K562 (cell line): ENCODE data around the gene FOXM1. TPM values are rescaled to one million over a fixed set of nuclear protein-coding genes. Genes with fewer than 3 reads are reported as not detected.
A peak's percentile ranks its signal among the peaks of the same experiment; 100 is the strongest.

Experiments
- BRD4 ChIP-seq: fragments of 200-600 bp; sonication (generic); IDR thresholded peaks from 2 replicates; pipeline ENCODE4 v1.6.1; 2017; ENCODE audit warnings: inconsistent platforms
- FOXA1 ChIP-seq: fragments of 450-650 bp; IDR thresholded peaks from 2 replicates; pipeline ENCODE4 v1.6.1; 2016; ENCODE audit warnings: mild to moderate bottlenecking, borderline replicate concordance
- GATAD2B ChIP-seq: fragments of 450-650 bp; IDR thresholded peaks from 2 replicates; pipeline ENCODE4 v1.6.1; 2017; ENCODE audit warnings: mild to moderate bottlenecking, borderline replicate concordance
- KLF6 ChIP-seq: fragments of 250-450 bp; sonication (Bioruptor Pico); IDR thresholded peaks from 2 replicates; pipeline ENCODE4 v1.4.0; 2020; ENCODE audit warnings: mild to moderate bottlenecking, moderate library complexity, borderline replicate concordance
- MAZ ChIP-seq, 2 experiments: fragments of 450-650 bp in 1 of 2; sonication (generic) in 1 of 2; formaldehyde crosslinking; IDR thresholded peaks in 1 of 2; conservative IDR thresholded peaks in 1 of 2; 2 replicates each; pipeline versions ENCODE4 v1.4.0 to v1.5.0; 2020; ENCODE audit warnings: mild to moderate bottlenecking in 1 of 2, missing genetic modification reagents in 1 of 2
- NR2F6 ChIP-seq: fragments of 450-650 bp; formaldehyde crosslinking; IDR thresholded peaks from 2 replicates; pipeline ENCODE4 v1.4.0; 2020; ENCODE audit warnings: mild to moderate bottlenecking
- PHF20 ChIP-seq: fragments of 450-650 bp; IDR thresholded peaks from 2 replicates; pipeline ENCODE4 v1.6.1; 2018; ENCODE audit not compliant: partially characterized antibody
- PTBP1 ChIP-seq: fragments of 200-400 bp; formaldehyde crosslinking; IDR thresholded peaks from 2 replicates; pipeline ENCODE4 v1.6.1; 2017; ENCODE audit warnings: low read depth, low read length
- PTTG1 ChIP-seq: fragments of 450-650 bp; IDR thresholded peaks from 2 replicates; pipeline ENCODE4 v1.6.1; 2016; ENCODE audit warnings: low read depth, mild to moderate bottlenecking, missing genetic modification characterization, missing compliant biosample characterization
- RAD51 ChIP-seq: fragments of 450-650 bp; IDR thresholded peaks from 2 replicates; pipeline ENCODE4 v1.7.1; 2016; ENCODE audit warnings: low read depth, mild to moderate bottlenecking, borderline replicate concordance
- SRSF7 ChIP-seq: fragments of 200-400 bp; formaldehyde crosslinking; optimal IDR thresholded peaks from 2 replicates; pipeline ENCODE3; 2017; ENCODE audit warnings: mild to moderate bottlenecking, low read depth, low read length
- ZKSCAN8 ChIP-seq: fragments of 200-800 bp; sonication (Bioruptor generic); IDR thresholded peaks from 2 replicates; pipeline ENCODE4 v1.6.1; 2016; ENCODE audit warnings: missing genetic modification characterization, missing compliant biosample characterization
- ZNF121 ChIP-seq: sonication (generic); formaldehyde crosslinking; conservative IDR thresholded peaks from 2 replicates; pipeline ENCODE4 v1.8.0; 2022; ENCODE audit warnings: missing genetic modification reagents
- ZNF133 ChIP-seq: fragments of 250-450 bp; sonication (Bioruptor Pico); IDR thresholded peaks from 2 replicates; pipeline ENCODE4 v1.4.0; 2020; ENCODE audit warnings: mild to moderate bottlenecking
- ZNF146 ChIP-seq: IDR thresholded peaks from one replicate; pipeline ENCODE4 v1.6.1; 2018; ENCODE audit warnings: missing compliant biosample characterization; ENCODE audit not compliant: unreplicated experiment
- ZNF174 ChIP-seq: fragments of 250-450 bp; sonication (Bioruptor Pico); IDR thresholded peaks from 2 replicates; pipeline ENCODE4 v1.4.0; 2020; ENCODE audit warnings: mild to moderate bottlenecking
- ZNF224 ChIP-seq: sonication (generic); formaldehyde crosslinking; IDR thresholded peaks from 2 replicates; pipeline ENCODE4 v1.8.0; 2022; ENCODE audit warnings: mild to moderate bottlenecking, missing genetic modification reagents
- ZNF445 ChIP-seq: fragments of 250-450 bp; sonication (Bioruptor Pico); IDR thresholded peaks from 2 replicates; pipeline ENCODE4 v1.4.0; 2020; ENCODE audit warnings: low read depth, mild to moderate bottlenecking, moderate library complexity
- ZNF586 ChIP-seq: fragments of 450-650 bp; formaldehyde crosslinking; conservative IDR thresholded peaks from 2 replicates; pipeline ENCODE4 v1.4.0; 2020; ENCODE audit warnings: mild to moderate bottlenecking, moderate library complexity
- ZNF778 ChIP-seq: fragments of 450-650 bp; formaldehyde crosslinking; IDR thresholded peaks from 2 replicates; pipeline ENCODE4 v1.4.0; 2020; ENCODE audit warnings: mild to moderate bottlenecking, moderate library complexity
- polyA plus RNA-seq, 8 experiments: library from polyadenylated mRNA; depleted of rRNA in 4 of 8; stranded (reverse) in 5 of 8; unstranded in 3 of 8; fragments of >200 nt; fragmentation: Nextera tagmentation in 2 of 8; fragmentation: Illumina TruSeq in 1 of 8; extraction: Ambion mirVana in 2 of 8; extraction: Trizol in 1 of 8; gene quantifications; 2 replicates each; pipeline versions ENCODE4 v1.2.1 to v1.2.3, GENCODE V29; 2011 to 2014; ENCODE audit warnings: inconsistent platforms in 1 of 8, missing spikeins in 1 of 8
- total RNA-seq, 7 experiments: library from RNA; depleted of rRNA in 6 of 7; stranded (reverse); fragments of >200 nt in 6 of 7; fragmentation: Illumina TruSeq in 2 of 7; extraction: Trizol in 2 of 7; gene quantifications; 2 replicates each; pipeline versions ENCODE4 v1.2.1 to v1.2.3, GENCODE V29; 2011 to 2021; ENCODE audit warnings: low replicate concordance in 1 of 7
- TF ChIP-seq, protein P1 (sequence below): sonication (generic); formaldehyde crosslinking; IDR thresholded peaks from 2 replicates; pipeline ENCODE4 v1.8.0; 2022; ENCODE audit warnings: mild to moderate bottlenecking, missing genetic modification reagents
- TF ChIP-seq, protein P2 (sequence below): fragments of 250-450 bp; sonication (Bioruptor Pico); IDR thresholded peaks from 2 replicates; pipeline ENCODE4 v1.9.0; 2021; ENCODE audit warnings: mild to moderate bottlenecking
- TF ChIP-seq, protein P3 (sequence below): fragments of 450-650 bp; formaldehyde crosslinking; IDR thresholded peaks from 2 replicates; pipeline ENCODE4 v1.4.0; 2022; ENCODE audit warnings: missing genetic modification characterization
- TF ChIP-seq, protein P4 (sequence below): fragments of 250-450 bp; sonication (Bioruptor Pico); IDR thresholded peaks from 2 replicates; pipeline ENCODE4 v1.4.0; 2020; ENCODE audit warnings: borderline replicate concordance
- TF ChIP-seq, protein P5 (sequence below): fragments of 450-650 bp; formaldehyde crosslinking; IDR thresholded peaks from 2 replicates; pipeline ENCODE4 v1.4.0; 2020; ENCODE audit warnings: mild to moderate bottlenecking

The FOXM1 gene
- total and polyA plus RNA-seq, 9 of the 15 experiments (the other 6 are each of a cell fraction or from before 2014, with no cell fraction given), result 8.9 to 46.9 (median 17.2) TPM

DNA sequence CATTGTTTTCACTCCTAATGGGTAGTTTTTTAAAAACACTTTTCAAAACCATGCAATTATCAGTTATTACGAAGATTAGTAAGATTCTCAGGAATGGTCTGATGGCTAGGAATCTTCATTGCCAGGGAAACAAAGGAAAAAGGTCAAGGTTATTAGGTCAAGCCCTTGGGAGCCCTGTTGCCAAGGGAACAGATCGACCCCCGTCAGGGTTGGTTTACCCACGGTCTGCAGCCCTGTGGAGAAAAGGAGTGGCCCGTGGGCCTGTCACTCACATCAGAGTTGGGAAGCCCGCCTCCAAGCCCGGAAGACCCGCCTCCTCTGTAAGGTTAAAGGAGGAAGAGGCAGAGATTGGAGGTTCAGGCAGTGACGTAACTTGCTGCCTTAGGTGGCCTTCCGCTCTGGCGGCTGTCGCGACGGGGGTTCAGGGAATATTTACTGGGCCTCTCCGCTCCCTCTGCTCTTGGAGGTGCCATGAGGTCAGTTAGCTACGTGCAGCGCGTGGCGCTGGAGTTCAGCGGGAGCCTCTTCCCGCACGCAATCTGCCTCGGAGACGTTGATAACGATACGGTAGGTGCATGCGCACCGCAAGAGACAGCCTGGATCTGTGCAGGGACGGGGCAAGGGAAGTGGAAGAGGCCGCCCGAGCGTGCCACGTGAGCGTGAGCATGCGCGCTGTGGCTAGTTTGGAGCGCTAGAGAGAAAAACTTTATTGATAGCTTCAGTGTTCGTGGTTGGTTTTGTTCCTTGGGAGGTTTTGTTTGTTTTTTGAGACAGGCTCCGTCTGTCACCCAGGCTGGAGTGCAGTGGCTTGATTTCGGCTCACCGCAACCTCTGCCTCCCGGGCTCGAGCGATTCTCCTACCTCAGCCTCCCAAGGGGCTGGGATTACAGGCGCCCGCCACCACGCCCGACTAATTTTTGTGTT, 64.4 kb downstream of the FOXM1 start, which contains the start of gene ITFG2 (continued):
- TF ChIP-seq PTBP1 (no peak), ZKSCAN8 (CRISPR knock-in tag) (no peak), ZNF586 (CRISPR knock-in tag) (no peak), ZNF445 (CRISPR knock-in tag) (no peak), BRD4 (no peak), NR2F6 (CRISPR knock-in tag) (no peak), ZNF174 (CRISPR knock-in tag) (no peak), PHF20 (peak; percentile 91), KLF6 (CRISPR knock-in tag) (no peak), RAD51 (peak; percentile 66; the same call in 1 of the 2 replicates), ZNF778 (CRISPR knock-in tag) (no peak), PTTG1 (tag) (no peak), ZNF146 (CRISPR knock-in tag) (no peak), ZNF224 (CRISPR knock-in tag) (no peak), SRSF7 (no peak), GATAD2B (no peak), FOXA1 (no peak), ZNF121 (CRISPR knock-in tag) (no peak), ZNF133 (CRISPR knock-in tag) (no peak), MAZ (CRISPR knock-in tag; conservative IDR thresholded peaks at IDR 0.05 in 1 of 2, IDR thresholded peaks at IDR 0.05 in 1 of 2) (peak in 1 of 2 experiments; percentile 54; a peak in 2 of 4 replicates)
- TF ChIP-seq, protein P1, sequence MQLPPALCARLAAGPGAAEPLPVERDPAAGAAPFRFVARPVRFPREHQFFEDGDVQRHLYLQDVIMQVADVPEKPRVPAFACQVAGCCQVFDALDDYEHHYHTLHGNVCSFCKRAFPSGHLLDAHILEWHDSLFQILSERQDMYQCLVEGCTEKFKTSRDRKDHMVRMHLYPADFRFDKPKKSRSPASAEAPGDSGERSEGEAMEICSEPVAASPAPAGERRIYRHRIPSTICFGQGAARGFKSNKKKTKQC (CRISPR knock-in tag), result peak; percentile 69; the same call in 1 of the 2 replicates
- TF ChIP-seq, protein P2, sequence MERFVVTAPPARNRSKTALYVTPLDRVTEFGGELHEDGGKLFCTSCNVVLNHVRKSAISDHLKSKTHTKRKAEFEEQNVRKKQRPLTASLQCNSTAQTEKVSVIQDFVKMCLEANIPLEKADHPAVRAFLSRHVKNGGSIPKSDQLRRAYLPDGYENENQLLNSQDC (CRISPR knock-in tag), result no peak
- TF ChIP-seq, protein P3, sequence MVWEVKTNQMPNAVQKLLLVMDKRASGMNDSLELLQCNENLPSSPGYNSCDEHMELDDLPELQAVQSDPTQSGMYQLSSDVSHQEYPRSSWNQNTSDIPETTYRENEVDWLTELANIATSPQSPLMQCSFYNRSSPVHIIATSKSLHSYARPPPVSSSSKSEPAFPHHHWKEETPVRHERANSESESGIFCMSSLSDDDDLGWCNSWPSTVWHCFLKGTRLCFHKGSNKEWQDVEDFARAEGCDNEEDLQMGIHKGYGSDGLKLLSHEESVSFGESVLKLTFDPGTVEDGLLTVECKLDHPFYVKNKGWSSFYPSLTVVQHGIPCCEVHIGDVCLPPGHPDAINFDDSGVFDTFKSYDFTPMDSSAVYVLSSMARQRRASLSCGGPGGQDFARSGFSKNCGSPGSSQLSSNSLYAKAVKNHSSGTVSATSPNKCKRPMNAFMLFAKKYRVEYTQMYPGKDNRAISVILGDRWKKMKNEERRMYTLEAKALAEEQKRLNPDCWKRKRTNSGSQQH (CRISPR knock-in tag), result no peak
- TF ChIP-seq, protein P4, sequence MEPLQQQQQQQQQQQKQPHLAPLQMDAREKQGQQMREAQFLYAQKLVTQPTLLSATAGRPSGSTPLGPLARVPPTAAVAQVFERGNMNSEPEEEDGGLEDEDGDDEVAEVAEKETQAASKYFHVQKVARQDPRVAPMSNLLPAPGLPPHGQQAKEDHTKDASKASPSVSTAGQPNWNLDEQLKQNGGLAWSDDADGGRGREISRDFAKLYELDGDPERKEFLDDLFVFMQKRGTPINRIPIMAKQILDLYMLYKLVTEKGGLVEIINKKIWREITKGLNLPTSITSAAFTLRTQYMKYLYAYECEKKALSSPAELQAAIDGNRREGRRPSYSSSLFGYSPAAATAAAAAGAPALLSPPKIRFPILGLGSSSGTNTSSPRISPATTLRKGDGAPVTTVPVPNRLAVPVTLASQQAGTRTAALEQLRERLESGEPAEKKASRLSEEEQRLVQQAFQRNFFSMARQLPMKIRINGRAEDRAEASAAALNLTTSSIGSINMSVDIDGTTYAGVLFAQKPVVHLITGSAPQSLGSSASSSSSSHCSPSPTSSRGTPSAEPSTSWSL, result no peak
- TF ChIP-seq, protein P5, sequence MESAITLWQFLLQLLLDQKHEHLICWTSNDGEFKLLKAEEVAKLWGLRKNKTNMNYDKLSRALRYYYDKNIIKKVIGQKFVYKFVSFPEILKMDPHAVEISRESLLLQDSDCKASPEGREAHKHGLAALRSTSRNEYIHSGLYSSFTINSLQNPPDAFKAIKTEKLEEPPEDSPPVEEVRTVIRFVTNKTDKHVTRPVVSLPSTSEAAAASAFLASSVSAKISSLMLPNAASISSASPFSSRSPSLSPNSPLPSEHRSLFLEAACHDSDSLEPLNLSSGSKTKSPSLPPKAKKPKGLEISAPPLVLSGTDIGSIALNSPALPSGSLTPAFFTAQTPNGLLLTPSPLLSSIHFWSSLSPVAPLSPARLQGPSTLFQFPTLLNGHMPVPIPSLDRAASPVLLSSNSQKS (CRISPR knock-in tag), result no peak
